Right atrium auricular region (tissue), 2 donors: ENCODE measurements around the gene ZXDB. TPM values are rescaled to one million over a fixed set of nuclear protein-coding genes. Genes with fewer than 3 reads are reported as not detected.
"Not testable (repeated sequence)": the region's sequence is repeated elsewhere in the genome, so short reads cannot be mapped to it uniquely, and the experiment has no call there.

Source experiments
- DNase-seq: peaks from one replicate; pipeline ENCODE4 v3.0.0-alpha.2; 2019; ENCODE audit warnings: low spot score
- H3K27ac ChIP-seq, 2 donors: fragments of 200-600 bp; sonication (generic); 1 replicate in 1 of 2; 2 replicates in 1 of 2; pipeline ENCODE4 v1.5.1; 2016 to 2019
- H3K27me3 ChIP-seq, 2 donors: fragments of 200-600 bp; sonication (generic); one replicate each; pipeline versions ENCODE4 v1.5.1 to v1.6.0; 2017 to 2019
- H3K36me3 ChIP-seq: fragments of 200-600 bp; sonication (generic); one replicate; pipeline ENCODE4 v1.5.1; 2016
- H3K4me1 ChIP-seq, 2 donors: fragments of 200-600 bp; sonication (generic); one replicate each; pipeline versions ENCODE4 v1.5.1 to v1.6.0; 2017 to 2019
- H3K4me3 ChIP-seq, 2 donors: fragments of 200-600 bp; sonication (generic); 1 replicate in 1 of 2; 2 replicates in 1 of 2; pipeline ENCODE4 v1.5.1; 2017 to 2019; ENCODE audit warnings: mild to moderate bottlenecking in 1 of 2, moderate library complexity in 1 of 2
- H3K9me3 ChIP-seq, 2 donors: fragments of 200-600 bp; sonication (generic); one replicate each; pipeline ENCODE4 v1.5.1; 2019
- CTCF ChIP-seq, 2 donors: fragments of 200-600 bp; sonication (generic); IDR thresholded peaks; one replicate each; pipeline ENCODE4 v1.5.1; 2019; ENCODE audit warnings: antibody characterized with exemption in 2 of 2
- total RNA-seq, 2 donors: library from RNA; depleted of rRNA; stranded (reverse); fragments of >200 nt; gene quantifications; one replicate each; pipeline ENCODE4 v1.1.0, GENCODE V29; 2016

Gene ZXDB
- total RNA-seq, 2 donors from 2014 or later, result 7.5 TPM

DNA sequence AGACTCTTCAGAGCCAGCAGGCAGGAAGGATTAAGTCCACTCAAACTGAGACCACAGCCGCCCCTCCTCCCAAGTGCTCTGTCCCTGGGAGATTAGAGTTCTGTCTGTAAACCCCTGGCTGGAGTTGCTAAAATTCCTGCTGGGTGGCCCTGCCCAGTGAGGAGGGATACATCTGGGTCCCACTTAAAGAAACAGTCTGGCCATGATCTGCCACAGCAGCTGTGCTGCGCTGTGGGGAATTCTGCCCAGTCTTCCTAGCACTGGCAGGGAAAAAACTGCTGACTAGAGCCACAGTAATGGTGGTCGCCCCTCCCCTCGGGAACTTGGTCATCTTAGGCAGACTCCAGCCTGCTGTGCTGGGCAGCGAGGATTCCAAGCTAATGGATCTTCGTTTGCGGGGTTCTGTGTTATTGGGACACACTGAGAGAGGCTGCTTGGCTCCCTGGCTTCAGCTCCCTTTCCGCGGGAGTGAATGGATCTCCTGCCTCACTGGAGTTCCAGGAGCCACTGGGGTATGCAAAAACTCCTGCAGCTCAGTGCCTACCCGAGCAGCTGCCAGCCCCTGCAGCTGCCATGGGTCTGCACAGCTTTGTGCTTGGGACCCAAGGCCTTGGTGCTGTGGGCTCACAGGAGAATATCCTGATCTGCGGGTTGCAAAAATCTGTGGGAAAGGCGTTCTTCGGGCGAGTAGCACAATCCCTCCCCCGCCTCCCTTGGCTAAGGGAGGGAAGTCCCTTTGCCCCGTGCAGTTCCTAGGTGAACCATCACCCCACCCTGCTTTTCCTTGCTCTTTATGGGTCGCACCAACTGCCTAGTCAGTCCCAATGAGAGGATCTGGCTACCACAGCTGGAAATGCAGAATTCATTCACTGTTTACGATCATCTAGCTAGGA, 15.7 kb downstream of the ZXDB start:
- DNase-seq, result no peak
- Histone ChIP-seq H3K9me3 (no peaks in the 10 kb centered on the region), H3K27me3 (no peaks in the 10 kb centered on the region), H3K4me1 (no peaks in the 10 kb centered on the region), H3K27ac (no peak overlapping the region), H3K4me3 (peak overlapping the region in 1 of 2 donors; percentile 3), H3K36me3 (no peaks in the 10 kb centered on the region)
- no peak for TF ChIP-seq CTCF (IDR thresholded peaks at IDR 0.05)

GRCh38 chrX:57613351-57613750, 21.5 kb downstream of the ZXDB start:
- not testable (repeated sequence) for H3K27ac ChIP-seq, DNase-seq, H3K36me3 ChIP-seq, H3K4me3 ChIP-seq, H3K4me1 ChIP-seq, H3K27me3 ChIP-seq
- H3K9me3 ChIP-seq, result peaks cover 0 to 12% of the 10 kb centered on the region in 2 donors

DNA sequence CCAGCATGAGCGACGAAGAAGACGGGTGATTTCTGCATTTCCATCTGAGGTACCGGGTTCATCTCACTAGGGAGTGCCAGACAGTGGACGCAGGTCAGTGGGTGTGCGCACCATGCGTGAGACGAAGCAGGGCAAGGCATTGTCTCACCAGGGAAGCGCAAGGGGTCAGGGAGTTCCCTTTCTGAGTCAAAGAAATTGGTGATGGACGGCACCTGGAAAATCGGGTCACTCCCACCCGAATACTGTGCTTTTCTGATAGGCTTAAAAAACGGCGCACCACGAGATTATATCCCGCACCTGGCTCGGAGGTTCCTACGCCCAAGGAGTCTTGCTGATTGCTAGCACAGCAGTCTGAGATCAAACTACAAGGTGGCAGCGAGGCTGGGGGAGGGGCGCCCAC, 37.6 kb downstream of the ZXDB start:
- not testable (repeated sequence) for H3K4me3 ChIP-seq, H3K27me3 ChIP-seq, DNase-seq, H3K27ac ChIP-seq, H3K36me3 ChIP-seq, H3K4me1 ChIP-seq
- peaks cover 0 to 43% of the 10 kb centered on the region in 2 donors for H3K9me3 ChIP-seq

GRCh38 chrX:57640674-57641016, 48.8 kb downstream of the ZXDB start:
- no peak for DNase-seq

GRCh38 chrX:57641338-57641737, 49.5 kb downstream of the ZXDB start:
- H3K27ac ChIP-seq, result no peak overlapping the region
- DNase-seq, result no peak
- H3K4me1 ChIP-seq, result no peaks in the 10 kb centered on the region
- no peak overlapping the region for H3K4me3 ChIP-seq
- TF ChIP-seq CTCF (IDR thresholded peaks at IDR 0.05), result no peak
- no peaks in the 10 kb centered on the region for H3K9me3 ChIP-seq
- H3K36me3 ChIP-seq, result no peaks in the 10 kb centered on the region
- no peaks in the 10 kb centered on the region for H3K27me3 ChIP-seq

More at GRCh38 chrX:57640674-57641016, 48.8 kb downstream of the ZXDB start:
- TF ChIP-seq CTCF (IDR thresholded peaks at IDR 0.05), result no peak
- H3K36me3 ChIP-seq, result no peaks in the 10 kb centered on the region
- H3K9me3 ChIP-seq, result no peaks in the 10 kb centered on the region
- H3K27ac ChIP-seq, result no peak overlapping the region
- H3K27me3 ChIP-seq, result no peaks in the 10 kb centered on the region
- no peak overlapping the region for H3K4me3 ChIP-seq
- no peaks in the 10 kb centered on the region for H3K4me1 ChIP-seq

GRCh38 chrX:57643698-57644097, 51.9 kb downstream of the ZXDB start:
- Histone ChIP-seq H3K36me3 (no peaks in the 10 kb centered on the region), H3K27me3 (no peaks in the 10 kb centered on the region), H3K27ac (no peak overlapping the region), H3K9me3 (no peaks in the 10 kb centered on the region), H3K4me3 (no peak overlapping the region), H3K4me1 (no peaks in the 10 kb centered on the region)
- DNase-seq, result no peak
- no peak for TF ChIP-seq CTCF (IDR thresholded peaks at IDR 0.05)

DNA sequence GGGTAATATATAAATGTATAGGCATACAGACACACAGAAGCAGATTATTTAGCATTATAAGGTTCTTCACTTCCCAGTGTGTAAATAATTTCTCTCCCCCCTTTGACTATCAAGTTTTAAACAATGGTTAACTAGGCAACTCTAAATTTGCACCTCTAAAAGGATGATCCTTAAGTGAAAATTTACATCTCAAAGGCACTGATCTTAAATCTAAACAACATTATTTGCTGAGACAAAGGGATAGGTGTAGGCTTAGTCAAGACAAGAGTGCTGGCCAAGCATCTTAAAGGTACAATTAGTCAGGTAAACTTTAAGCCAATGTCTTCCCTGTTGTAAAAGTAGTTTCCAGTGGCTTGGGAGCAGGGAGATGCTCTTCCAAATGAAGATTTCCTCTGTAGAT, 55.2 kb downstream of the ZXDB start:
- H3K27me3 ChIP-seq, result no peaks in the 10 kb centered on the region
- no peak overlapping the region for H3K27ac ChIP-seq
- H3K9me3 ChIP-seq, result no peaks in the 10 kb centered on the region
- no peaks in the 10 kb centered on the region for H3K4me1 ChIP-seq
- H3K4me3 ChIP-seq, result no peak overlapping the region
- DNase-seq, result no peak
- no peaks in the 10 kb centered on the region for H3K36me3 ChIP-seq
- no peak for TF ChIP-seq CTCF (IDR thresholded peaks at IDR 0.05)
